HL-60 (cell line): Measurements from ENCODE around the gene ARPC1A.
"Not testable (repeated sequence)": the region's sequence is repeated elsewhere in the genome, so short reads cannot be mapped to it uniquely, and the experiment has no call there.

Source experiments
- CTCF ChIP-seq: IDR thresholded peaks from one replicate; pipeline ENCODE4 v1.5.1; 2011; ENCODE audit warnings: low read length, control low read depth, inconsistent platforms; ENCODE audit not compliant: insufficient read depth
- GABPA ChIP-seq: IDR thresholded peaks from 2 replicates; pipeline ENCODE4 v1.6.1; 2012; ENCODE audit warnings: low read depth
- POLR2AphosphoS5 ChIP-seq: IDR thresholded peaks from 2 replicates; pipeline ENCODE4 v1.6.1; 2012; ENCODE audit warnings: low read depth

- not testable (repeated sequence) for TF ChIP-seq CTCF, GABPA, POLR2AphosphoS5
These were observed 35.5 kb upstream of the ARPC1A start for GRCh38 chr7:99290148-99290547.
